ENCODE measurements around the gene RNF2.

GRCh38 chr1:185104083-185104482 is 58.7 kb downstream of the RNF2 start:
- TF ChIP-seq, protein P1, sequence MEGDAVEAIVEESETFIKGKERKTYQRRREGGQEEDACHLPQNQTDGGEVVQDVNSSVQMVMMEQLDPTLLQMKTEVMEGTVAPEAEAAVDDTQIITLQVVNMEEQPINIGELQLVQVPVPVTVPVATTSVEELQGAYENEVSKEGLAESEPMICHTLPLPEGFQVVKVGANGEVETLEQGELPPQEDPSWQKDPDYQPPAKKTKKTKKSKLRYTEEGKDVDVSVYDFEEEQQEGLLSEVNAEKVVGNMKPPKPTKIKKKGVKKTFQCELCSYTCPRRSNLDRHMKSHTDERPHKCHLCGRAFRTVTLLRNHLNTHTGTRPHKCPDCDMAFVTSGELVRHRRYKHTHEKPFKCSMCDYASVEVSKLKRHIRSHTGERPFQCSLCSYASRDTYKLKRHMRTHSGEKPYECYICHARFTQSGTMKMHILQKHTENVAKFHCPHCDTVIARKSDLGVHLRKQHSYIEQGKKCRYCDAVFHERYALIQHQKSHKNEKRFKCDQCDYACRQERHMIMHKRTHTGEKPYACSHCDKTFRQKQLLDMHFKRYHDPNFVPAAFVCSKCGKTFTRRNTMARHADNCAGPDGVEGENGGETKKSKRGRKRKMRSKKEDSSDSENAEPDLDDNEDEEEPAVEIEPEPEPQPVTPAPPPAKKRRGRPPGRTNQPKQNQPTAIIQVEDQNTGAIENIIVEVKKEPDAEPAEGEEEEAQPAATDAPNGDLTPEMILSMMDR (conservative IDR thresholded peaks at IDR 0.05) = no peak
- no peak for TF ChIP-seq EZH2 (IDR thresholded peaks at IDR 0.05; ENCODE audit: low read depth)
